GM12872 (cell line): Measurements from ENCODE around the gene HIPK4.

ENCODE experiments used
- CTCF ChIP-seq: IDR thresholded peaks from 3 replicates; pipeline ENCODE4 v1.5.1; 2011; ENCODE audit warnings: low read depth, mild to moderate bottlenecking, low read length, moderate library complexity; ENCODE audit not compliant: insufficient read depth

The HIPK4 gene

GRCh38 chr19:40419066-40419612, 29.2 kb upstream of the HIPK4 start:
- TF ChIP-seq CTCF = no peak

GRCh38 chr19:40418040-40418439, 28.1 kb upstream of the HIPK4 start:
- no peak for TF ChIP-seq CTCF

GRCh38 chr19:40417643-40417981, 27.6 kb upstream of the HIPK4 start:
- no peak for TF ChIP-seq CTCF

- TF ChIP-seq CTCF = no peak
Measured at GRCh38 chr19:40416918-40417642, 27.1 kb upstream of the HIPK4 start.

GRCh38 chr19:40415768-40416167, 25.8 kb upstream of the HIPK4 start:
- no peak for TF ChIP-seq CTCF

GRCh38 chr19:40414542-40415535, 24.9 kb upstream of the HIPK4 start:
- TF ChIP-seq CTCF = no peak

GRCh38 chr19:40413291-40413845, 23.4 kb upstream of the HIPK4 start, which contains the start of gene PRX:
TSS of gene PRX (minus strand) at chr19:40413378. CDS start at chr19:40407932, 5,446 bp downstream.
- no peak for TF ChIP-seq CTCF
